HL-60/S4 treated with phorbol 12-myristate 13-acetate at 8.2 ng/mL for 4 days and 3 days (cell line): ENCODE measurements around the gene C14orf119.

ENCODE experiments used
- in situ Hi-C: fragments of 300-500 bp; cut with MboI; formaldehyde crosslinking; loops from 2 replicates; pipeline ENCODE4 v1.15.0; 2022; ENCODE audit warnings: low sequenced_read_pairs

The C14orf119 gene

GRCh38 chr14:23080474-23080873, 14.8 kb upstream of the C14orf119 start:
- in situ Hi-C loops = no loop called here

GRCh38 chr14:23085458-23085857, 9.8 kb upstream of the C14orf119 start:
- in situ Hi-C loops = no loop called here

- in situ Hi-C loops = no loop called here
Measured at GRCh38 chr14:23086565-23086964, 8.7 kb upstream of the C14orf119 start.

- in situ Hi-C loops = no loop called here
Measured at GRCh38 chr14:23089498-23090253, 5.6 kb upstream of the C14orf119 start.

GRCh38 chr14:23090254-23090636, 5.1 kb upstream of the C14orf119 start:
- in situ Hi-C loops = no loop called here

- in situ Hi-C loops = no loop called here
Measured at GRCh38 chr14:23091294-23092225, 3.7 kb upstream of the C14orf119 start.

GRCh38 chr14:23093104-23093503, 2.2 kb upstream of the C14orf119 start:
- in situ Hi-C loops = no loop called here

GRCh38 chr14:23093526-23093925, 1.8 kb upstream of the C14orf119 start:
- in situ Hi-C loops = no loop called here

- in situ Hi-C loops = no loop called here
Measured at GRCh38 chr14:23093991-23094665, 1.2 kb upstream of the C14orf119 start.

GRCh38 chr14:23094666-23095195, 574 bp upstream of the C14orf119 start, which contains the start of gene ACIN1:
ACIN1 (minus strand) TSS chr14:23095136; CDS start chr14:23095112, 24 bp downstream.
- in situ Hi-C loops = no loop called here

GRCh38 chr14:23097786-23098185, 2.5 kb downstream of the C14orf119 start:
- in situ Hi-C loops = no loop called here

GRCh38 chr14:23099212-23099861, 4.0 kb downstream of the C14orf119 start:
- in situ Hi-C loops = no loop called here

- in situ Hi-C loops = no loop called here
Measured at GRCh38 chr14:23101213-23101970, 6.1 kb downstream of the C14orf119 start.

- in situ Hi-C loops = no loop called here
Measured at GRCh38 chr14:23101986-23102625, 6.8 kb downstream of the C14orf119 start.

- in situ Hi-C loops = no loop called here
Measured at GRCh38 chr14:23102801-23103200, 7.5 kb downstream of the C14orf119 start.

- in situ Hi-C loops = no loop called here
Measured at GRCh38 chr14:23103581-23103980, 8.3 kb downstream of the C14orf119 start.

GRCh38 chr14:23104070-23104590, 8.8 kb downstream of the C14orf119 start:
- in situ Hi-C loops = no loop called here

- in situ Hi-C loops = no loop called here
Measured at GRCh38 chr14:23104591-23105347, 9.5 kb downstream of the C14orf119 start, which contains the start of gene CIROP. CIROP (minus strand) TSS chr14:23104989; CDS start chr14:23104920, 69 bp downstream.
